Ovary (tissue), 9 donors: ENCODE data around the gene TFF2. TPM values are rescaled to one million over a fixed set of nuclear protein-coding genes. Genes with fewer than 3 reads are reported as not detected.

Source experiments
- DNase-seq, 5 donors: peaks; one replicate each; pipeline ENCODE4 v3.0.0-alpha.2; 2019 to 2020
- H3K27ac ChIP-seq, 2 donors: fragments of 200-600 bp; one replicate each; pipeline versions ENCODE4 v1.5.1 to v1.8.0; 2019 to 2022
- H3K27me3 ChIP-seq: fragments of 200-600 bp; one replicate; pipeline ENCODE4 v1.8.0; 2022
- H3K36me3 ChIP-seq: fragments of 200-600 bp; sonication (generic); one replicate; pipeline ENCODE4 v1.5.1; 2019
- H3K4me1 ChIP-seq: one replicate; pipeline ENCODE4 v1.8.1; 2013; ENCODE audit warnings: mild to moderate bottlenecking, moderate library complexity; ENCODE audit not compliant: insufficient read depth
- H3K4me3 ChIP-seq: fragments of 200-600 bp; sonication (generic); one replicate; pipeline ENCODE4 v1.5.1; 2017
- H3K9me3 ChIP-seq, 2 donors: fragments of 200-600 bp in 1 of 2; sonication (generic) in 1 of 2; one replicate each; pipeline versions ENCODE4 v1.5.1 to v1.8.1; 2013 to 2019; ENCODE audit warnings: mild to moderate bottlenecking in 1 of 2, moderate library complexity in 1 of 2
- EP300 ChIP-seq: sonication (generic); formaldehyde crosslinking; IDR thresholded peaks from one replicate; pipeline ENCODE4 v1.6.1; 2017; ENCODE audit warnings: antibody characterized with exemption
- POLR2A ChIP-seq: fragments of 450-650 bp; IDR thresholded peaks from one replicate; pipeline ENCODE4 v1.6.1; 2017; ENCODE audit warnings: antibody characterized with exemption, mild to moderate bottlenecking, moderate library complexity
- WGBS, 3 donors: extraction: QIAGEN DNeasy Blood & Tissue Kit in 1 of 3; methylation state at CpG; one replicate each; pipeline versions ENCODE4 v1.1.5 to v1.1.7; 2013 to 2017; 5-methylcytosine and 5-hydroxymethylcytosine counted together
- intact Hi-C, 4 donors: fragments of 100-400 bp; cut with DNase I; formaldehyde crosslinking; loops; one replicate each; pipeline versions ENCODE4 v1.11.0 to v1.15.1; 2022 to 2023
- polyA plus RNA-seq, 2 donors: library from polyadenylated mRNA; stranded (reverse); fragments of 200-250 nt in 1 of 2; fragments of 350-450 nt in 1 of 2; fragmentation: Illumina TruSeq in 1 of 2; extraction: RNeasy Lipid Tissue Mini Kit (QIAGEN cat#74804) in 1 of 2; gene quantifications; one replicate each; pipeline ENCODE4 v1.2.3, GENCODE V29; 2013 to 2014
- total RNA-seq, 7 donors: library from RNA; depleted of rRNA in 2 of 7; stranded (reverse); fragments of >200 nt in 2 of 7; fragmentation: NEBNext Ultra II Directional in 3 of 7; extraction: Animal tissue kit (Norgen Biotek cat#: 25700) in 3 of 7; gene quantifications; one replicate each; pipeline versions ENCODE4 v1.1.0 to v1.2.4, GENCODE V29; 2016 to 2023
- TF ChIP-seq, protein P1 (sequence below), 3 donors: fragments of 450-650 bp in 2 of 3; fragments of 200-600 bp in 1 of 3; IDR thresholded peaks; one replicate each; pipeline versions ENCODE4 v1.5.1 to v1.8.0; 2016 to 2022; ENCODE audit warnings: antibody characterized with exemption in 3 of 3, mild to moderate bottlenecking in 1 of 3
- donor health status: DM: no; HTN: no; CAD: no; lungs with moderate emphysema.
- donor health status: DM: no; HTN: no; CAD: no.
- donor health status: Bipolar disorder and iron deficiency.
- donor health status: DM: yes; HTN: yes; CAD: no.
- donor health status: DM: no; HTN: no; CAD: no.
- donor health status: DM: yes; HTN: yes; CAD: no.

Gene TFF2
- total and polyA plus RNA-seq, 9 donors = 0.31 to 3.7 TPM; not detected in 7

DNA sequence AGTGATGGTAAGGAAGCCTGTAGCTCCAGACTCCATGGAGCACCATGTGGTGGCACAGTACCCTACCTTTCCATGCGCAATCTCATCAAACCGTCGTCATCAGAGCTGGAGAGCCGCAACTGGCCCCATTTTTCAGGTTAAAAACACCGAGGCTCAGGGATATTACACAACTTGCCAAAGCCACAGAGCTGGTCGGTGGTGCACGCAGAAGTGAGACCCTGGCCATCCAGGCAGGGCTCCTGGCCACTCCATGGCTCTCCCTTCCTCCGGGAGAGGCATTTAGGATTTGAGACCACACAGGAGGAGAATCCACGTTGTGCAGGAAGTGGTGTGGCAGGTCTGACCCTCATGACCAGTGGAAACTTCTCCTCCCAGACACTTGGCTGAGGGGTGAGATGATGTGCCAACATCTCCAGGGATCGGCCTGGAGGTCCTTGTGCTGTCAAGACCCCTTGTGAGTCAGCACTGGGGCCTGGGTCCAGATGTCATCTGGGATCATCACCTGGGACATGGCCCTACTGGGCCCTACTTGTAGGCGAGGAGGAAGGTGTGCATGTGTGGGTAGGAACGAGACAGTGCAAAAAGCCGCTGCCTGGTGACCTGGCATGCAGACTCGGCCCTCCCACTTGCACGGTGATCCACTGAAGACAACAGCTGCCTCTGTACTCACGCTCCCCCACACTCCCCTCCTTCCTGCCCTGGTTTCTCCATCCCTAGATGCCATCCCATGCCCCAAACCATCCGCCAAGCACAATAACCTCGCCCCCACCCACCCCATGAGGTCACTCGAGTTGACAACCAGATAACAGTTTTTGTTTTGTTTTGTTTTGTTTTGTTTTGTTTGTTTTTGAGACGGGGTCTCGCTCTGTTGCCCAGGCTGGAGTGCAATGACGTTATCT is 46.0 kb downstream of the TFF2 start:
- H3K27ac ChIP-seq = no peak overlapping the region
- H3K4me1 ChIP-seq = no peaks in the 10 kb centered on the region
- DNase-seq = no peak
- H3K27me3 ChIP-seq = no peaks in the 10 kb centered on the region
- intact Hi-C loops = no loop called here
- TF ChIP-seq, protein P1, sequence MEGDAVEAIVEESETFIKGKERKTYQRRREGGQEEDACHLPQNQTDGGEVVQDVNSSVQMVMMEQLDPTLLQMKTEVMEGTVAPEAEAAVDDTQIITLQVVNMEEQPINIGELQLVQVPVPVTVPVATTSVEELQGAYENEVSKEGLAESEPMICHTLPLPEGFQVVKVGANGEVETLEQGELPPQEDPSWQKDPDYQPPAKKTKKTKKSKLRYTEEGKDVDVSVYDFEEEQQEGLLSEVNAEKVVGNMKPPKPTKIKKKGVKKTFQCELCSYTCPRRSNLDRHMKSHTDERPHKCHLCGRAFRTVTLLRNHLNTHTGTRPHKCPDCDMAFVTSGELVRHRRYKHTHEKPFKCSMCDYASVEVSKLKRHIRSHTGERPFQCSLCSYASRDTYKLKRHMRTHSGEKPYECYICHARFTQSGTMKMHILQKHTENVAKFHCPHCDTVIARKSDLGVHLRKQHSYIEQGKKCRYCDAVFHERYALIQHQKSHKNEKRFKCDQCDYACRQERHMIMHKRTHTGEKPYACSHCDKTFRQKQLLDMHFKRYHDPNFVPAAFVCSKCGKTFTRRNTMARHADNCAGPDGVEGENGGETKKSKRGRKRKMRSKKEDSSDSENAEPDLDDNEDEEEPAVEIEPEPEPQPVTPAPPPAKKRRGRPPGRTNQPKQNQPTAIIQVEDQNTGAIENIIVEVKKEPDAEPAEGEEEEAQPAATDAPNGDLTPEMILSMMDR (IDR thresholded peaks at IDR 0.05) = no peak
- TF ChIP-seq POLR2A = no peak
- 62 to 71% (median 64%) methylated on average over 22 of the region's 22 CpGs for WGBS, 3 donors
- no peaks in the 10 kb centered on the region for H3K9me3 ChIP-seq
- H3K36me3 ChIP-seq = no peaks in the 10 kb centered on the region
- no peak overlapping the region for H3K4me3 ChIP-seq

DNA sequence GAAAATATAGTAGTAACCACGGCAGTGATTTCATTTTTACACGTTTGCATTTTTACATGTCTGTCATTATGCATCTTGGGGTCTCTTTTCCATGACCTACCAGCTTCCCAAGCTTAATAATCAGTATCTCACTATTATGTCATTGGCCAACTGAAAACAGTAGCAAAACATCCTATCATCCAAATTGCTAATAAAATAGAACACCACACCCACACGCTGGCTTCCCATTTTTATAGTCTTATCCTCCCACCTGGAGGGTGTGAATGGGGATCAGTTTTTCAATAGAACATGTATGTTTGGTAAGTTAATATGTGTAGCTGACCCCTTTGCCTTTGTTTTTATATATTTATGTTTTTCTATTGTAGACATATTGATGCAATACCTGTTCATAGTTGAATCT is 47.4 kb downstream of the TFF2 start:
- Histone ChIP-seq H3K4me3 (no peak overlapping the region), H3K4me1 (no peaks in the 10 kb centered on the region), H3K27me3 (no peaks in the 10 kb centered on the region), H3K36me3 (no peaks in the 10 kb centered on the region), H3K27ac (no peak overlapping the region), H3K9me3 (no peaks in the 10 kb centered on the region)
- DNase-seq = no peak
- intact Hi-C loops = no loop called here
- WGBS, 3 donors = 44 to 67% (median 52%) methylated on average over 3 of the region's 3 CpGs
- TF ChIP-seq POLR2A (no peak), EP300 (no peak)
- TF ChIP-seq, protein P1 (IDR thresholded peaks at IDR 0.05) = no peak

DNA sequence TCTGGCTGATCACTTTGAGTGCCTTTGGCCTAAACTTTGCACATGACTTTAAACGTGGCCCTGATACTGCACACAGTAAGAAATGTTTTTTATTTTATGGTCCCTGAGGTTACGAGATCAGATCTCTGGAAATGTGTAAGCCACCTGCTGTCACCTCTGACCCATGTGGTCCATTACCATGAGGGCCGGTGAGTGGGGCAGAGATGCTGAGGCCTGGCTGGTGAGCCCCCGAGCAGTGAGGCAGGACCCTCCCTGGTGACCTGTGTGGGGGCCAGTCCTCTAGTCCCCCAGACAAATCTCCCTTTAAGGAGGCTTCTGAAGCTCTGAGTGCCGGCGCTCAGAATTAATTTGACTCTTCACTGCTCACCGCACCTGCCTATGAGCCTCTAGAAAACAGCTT is 48.0 kb downstream of the TFF2 start:
- Histone ChIP-seq H3K4me1 (no peaks in the 10 kb centered on the region), H3K27ac (no peak overlapping the region), H3K4me3 (no peak overlapping the region), H3K27me3 (no peaks in the 10 kb centered on the region), H3K9me3 (no peaks in the 10 kb centered on the region), H3K36me3 (no peaks in the 10 kb centered on the region)
- TF ChIP-seq, protein P1 (IDR thresholded peaks at IDR 0.05) = no peak
- no peak for TF ChIP-seq POLR2A
- no peak for TF ChIP-seq EP300
- DNase-seq = no peak
- 65 to 77% (median 68%) methylated on average over 7 of the region's 7 CpGs for WGBS, 3 donors
- intact Hi-C loops = no loop called here

DNA sequence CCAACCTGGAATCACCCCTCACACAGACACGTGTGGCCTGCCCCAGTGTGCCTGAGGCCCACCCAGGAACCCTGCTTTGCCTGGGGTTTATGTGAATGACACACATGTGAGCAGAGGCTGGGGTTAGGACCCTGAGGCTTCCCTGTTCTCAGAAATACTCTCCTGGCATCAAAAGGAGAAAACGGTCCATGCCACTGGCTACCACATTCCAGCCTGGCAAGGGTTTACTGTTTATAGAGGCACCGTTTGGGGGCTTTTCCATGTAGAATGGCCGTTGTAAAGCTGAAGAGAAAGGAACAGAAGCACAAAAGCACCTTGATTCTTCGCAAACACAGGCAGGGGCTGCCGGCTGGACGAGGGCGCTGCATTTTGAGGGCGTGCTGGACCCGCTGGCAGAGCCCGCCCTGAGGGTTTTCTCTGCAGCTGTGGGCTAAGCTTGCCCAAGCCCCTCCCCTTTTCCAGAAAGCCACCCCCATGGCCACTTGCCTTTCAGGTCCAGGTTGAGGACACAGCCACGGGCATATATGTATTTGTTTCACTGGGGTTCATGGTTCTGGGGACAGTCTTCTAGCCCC is 48.6 kb downstream of the TFF2 start:
- Histone ChIP-seq H3K27ac (no peak overlapping the region), H3K4me1 (no peaks in the 10 kb centered on the region), H3K4me3 (no peak overlapping the region), H3K27me3 (no peaks in the 10 kb centered on the region), H3K36me3 (no peaks in the 10 kb centered on the region), H3K9me3 (no peaks in the 10 kb centered on the region)
- TF ChIP-seq POLR2A = no peak
- TF ChIP-seq, protein P1 (IDR thresholded peaks at IDR 0.05) = no peak
- no peak for TF ChIP-seq EP300
- WGBS, 3 donors = 57 to 63% (median 63%) methylated on average over 12 of the region's 12 CpGs
- intact Hi-C loops = no loop called here
- no peak for DNase-seq
